Adipose tissue (tissue), 3 donors: ENCODE results near the gene CYSTM1. TPM values are rescaled to one million over a fixed set of nuclear protein-coding genes. Genes with fewer than 3 reads are reported as not detected.
"Not testable (repeated sequence)": the region's sequence is repeated elsewhere in the genome, so short reads cannot be mapped to it uniquely, and the experiment has no call there.

Experiments
- H3K27ac ChIP-seq: one replicate; pipeline ENCODE4 v1.5.1; 2013; ENCODE audit warnings: low read depth, low read length
- WGBS, 3 donors: extraction: QIAGEN DNeasy Blood & Tissue Kit; methylation state at CpG; one replicate each; pipeline ENCODE4 v1.1.7; 2013; 5-methylcytosine and 5-hydroxymethylcytosine counted together
- polyA plus RNA-seq, 3 donors: library from polyadenylated mRNA; stranded (reverse); fragments of 200-250 nt; gene quantifications; one replicate each; pipeline ENCODE4 v1.2.3, GENCODE V29; 2013
- donor health status: healthy with polysubstance abuse.
- donor health status: Bipolar disorder and iron deficiency.
- donor health status: healthy.

CYSTM1 gene
- polyA plus RNA-seq, 3 donors = 72.8 to 218 (median 107) TPM

DNA sequence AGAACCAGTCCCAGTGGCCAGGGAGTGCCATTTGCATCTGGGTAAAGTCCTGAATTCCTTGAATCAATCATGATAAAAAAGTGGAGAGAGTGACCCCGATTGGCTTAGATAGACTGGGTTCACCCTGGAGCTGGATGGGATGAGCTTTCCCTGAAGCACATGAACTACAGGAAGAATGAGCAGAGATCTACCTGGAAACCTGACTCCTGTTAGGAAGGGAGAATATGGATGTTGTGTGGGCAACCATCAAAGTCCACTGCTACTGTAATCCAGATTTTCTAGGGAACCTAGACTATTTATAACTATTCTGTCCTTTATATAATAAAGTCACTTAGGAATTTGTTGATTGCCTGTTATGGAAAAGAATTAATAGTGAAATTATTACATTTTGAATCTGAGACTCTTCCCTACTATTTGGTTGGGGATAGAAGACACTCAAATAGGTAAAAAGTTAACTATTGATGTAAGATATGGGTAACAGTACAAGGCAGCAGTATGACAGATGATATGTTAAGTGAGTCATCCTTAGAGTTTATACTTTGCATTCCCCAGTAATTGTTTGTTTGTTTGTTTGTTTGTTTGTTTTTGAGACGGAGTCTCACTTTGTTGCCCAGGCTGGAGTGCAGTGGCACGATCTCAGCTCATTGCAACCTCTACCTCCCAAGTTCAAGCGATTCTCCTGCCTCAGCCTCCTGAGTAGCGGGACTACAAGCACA lies 17.9 kb downstream of the CYSTM1 start:
- H3K27ac ChIP-seq = no peak overlapping the region
- WGBS, 3 donors = 86 to 96% (median 92%) methylated on average over 5 of the region's 5 CpGs

DNA sequence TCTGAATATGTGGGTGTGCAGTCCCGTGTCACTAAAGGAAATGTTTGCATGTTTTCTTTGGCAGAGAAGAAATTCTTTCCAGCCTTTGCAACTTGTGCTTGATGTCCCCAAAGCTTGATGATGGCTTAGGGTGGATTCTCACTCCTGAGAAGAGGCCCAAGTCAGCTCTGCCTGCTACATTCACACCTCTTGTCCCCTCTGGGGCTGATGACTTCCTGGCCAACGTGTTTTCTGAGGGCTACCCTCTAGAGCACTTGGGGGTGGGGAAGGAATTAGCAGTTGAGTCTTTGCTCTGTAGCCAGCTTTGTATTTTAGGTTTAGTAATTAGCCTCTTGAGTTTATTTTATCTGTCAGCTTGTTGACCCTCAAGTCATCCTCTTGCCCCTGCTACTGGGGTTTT lies 19.7 kb downstream of the CYSTM1 start:
- 27 to 65% (median 54%) methylated on average over 2 of the region's 2 CpGs for WGBS, 3 donors
- H3K27ac ChIP-seq = no peak overlapping the region

DNA sequence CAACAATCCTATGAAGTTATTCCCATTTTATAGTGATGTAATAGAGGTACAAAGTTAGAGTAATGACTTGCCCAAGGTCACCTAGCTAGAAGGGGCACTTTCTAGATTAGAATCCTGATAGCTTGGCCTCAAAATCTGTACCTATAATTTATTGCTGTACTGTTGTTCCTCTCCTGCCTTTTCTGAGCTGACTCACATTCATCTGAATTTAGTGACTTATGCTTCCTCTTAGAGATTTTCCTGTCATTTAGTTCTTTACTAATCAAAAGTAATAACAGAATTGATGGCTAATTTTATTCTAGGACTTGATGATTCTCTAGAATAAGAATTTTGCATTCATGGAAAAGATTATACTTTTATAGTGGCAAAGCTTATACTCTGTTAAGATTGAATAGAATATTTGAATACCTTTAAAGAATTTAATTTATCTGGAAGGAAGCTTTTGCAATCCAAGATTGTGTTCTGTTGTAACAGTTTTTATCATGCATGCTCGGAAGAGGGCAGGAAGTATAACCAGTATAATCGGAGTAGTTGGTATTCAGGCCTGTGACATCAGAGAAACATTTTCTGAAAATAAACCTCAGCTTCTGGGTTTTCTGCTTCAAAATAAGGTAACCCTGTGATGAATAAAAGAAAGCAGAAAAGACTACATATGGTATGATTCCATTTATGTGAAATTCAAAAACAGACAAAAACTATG lies 21.3 kb downstream of the CYSTM1 start:
- H3K27ac ChIP-seq = no peak overlapping the region

DNA sequence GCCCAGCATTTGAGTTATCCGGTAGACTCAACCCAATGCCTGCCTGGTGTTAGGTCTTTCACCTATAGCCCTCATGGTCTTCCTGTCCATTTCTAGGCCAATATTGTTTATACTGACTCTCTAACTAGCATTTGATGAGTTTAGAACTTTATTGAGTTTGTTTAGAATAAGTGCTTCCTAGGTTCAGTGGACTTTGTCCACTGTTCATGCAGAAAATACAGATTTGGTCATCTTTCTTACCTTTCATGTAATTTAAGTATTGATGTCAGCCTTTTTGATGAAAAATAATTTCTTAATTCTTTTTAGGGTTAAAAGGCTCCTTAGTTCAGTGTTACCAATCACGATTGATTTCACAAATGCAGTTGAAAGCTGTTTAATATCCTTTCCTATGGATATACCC lies 22.0 kb downstream of the CYSTM1 start:
- H3K27ac ChIP-seq = no peak overlapping the region
- 56 to 94% (median 87%) methylated on average over 2 of the region's 2 CpGs for WGBS, 3 donors

More for the DNA sequence above, 21.3 kb downstream of the CYSTM1 start:
- WGBS, 3 donors = 35 to 44% (median 43%) methylated on average over 2 of the region's 2 CpGs

DNA sequence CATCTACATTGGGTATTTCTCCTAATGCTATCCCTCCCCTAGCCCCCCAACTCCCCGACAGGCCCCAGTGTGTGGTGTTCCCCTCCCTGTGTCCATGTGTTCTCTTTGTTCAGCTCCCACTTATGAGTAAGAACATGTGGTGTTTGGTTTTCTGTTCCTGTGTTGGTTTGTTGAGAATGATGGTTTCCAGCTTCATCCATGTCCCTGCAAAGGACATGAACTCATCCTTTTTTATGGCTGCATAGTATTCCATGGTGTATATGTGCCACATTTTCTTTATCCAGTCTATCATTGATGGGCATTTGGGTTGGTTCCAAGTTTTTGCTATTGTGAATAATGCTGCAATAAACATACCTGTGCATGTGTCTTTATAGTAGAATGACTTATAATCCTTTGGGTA lies 23.9 kb downstream of the CYSTM1 start:
- 95 to 100% (median 98%) methylated on average over 1 of the region's 1 CpG for whole genome bisulfite sequencing, 3 donors
- H3K27ac ChIP-seq = not testable (repeated sequence)

DNA sequence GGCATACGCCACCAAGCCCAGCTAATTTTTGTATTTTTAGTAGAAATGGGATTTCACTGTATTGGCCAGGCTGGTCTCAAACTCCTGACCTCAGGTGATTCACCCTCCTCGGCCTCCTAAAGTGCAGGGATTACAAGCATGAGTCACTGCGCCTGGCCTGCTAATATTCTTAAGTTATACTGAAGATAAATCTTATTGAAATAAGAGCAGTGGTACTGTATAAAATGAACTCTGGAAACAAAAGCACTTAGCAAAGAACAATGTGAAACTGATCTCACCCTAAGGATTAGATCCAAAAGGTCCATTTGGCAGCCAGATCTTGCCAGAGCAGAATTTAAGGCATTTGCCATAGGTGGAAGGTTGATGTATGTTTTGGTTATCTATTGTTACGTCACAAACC lies 27.1 kb downstream of the CYSTM1 start:
- no peak overlapping the region for H3K27ac ChIP-seq
- 59 to 85% (median 71%) methylated on average over 4 of the region's 4 CpGs for WGBS, 3 donors

DNA sequence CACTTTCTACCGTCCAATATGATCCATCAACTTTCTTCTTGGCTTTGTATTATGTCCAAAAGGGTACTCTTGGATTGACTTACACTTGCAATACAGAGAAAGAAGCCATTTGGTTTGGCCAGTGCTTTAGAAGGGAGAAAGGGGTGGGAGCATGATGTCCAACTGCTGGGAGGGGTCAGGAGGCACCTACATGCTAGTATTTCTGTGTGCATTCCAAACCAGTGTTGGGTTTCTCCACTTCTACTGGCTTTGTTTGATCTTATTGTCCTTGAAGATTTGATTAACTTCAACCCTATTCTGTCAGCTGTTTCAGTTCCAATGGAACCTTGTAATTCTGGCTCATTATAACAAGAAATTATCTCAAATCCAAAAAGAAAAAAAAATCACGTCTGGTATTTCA lies 27.6 kb downstream of the CYSTM1 start:
- H3K27ac ChIP-seq = no peak overlapping the region
- WGBS, 3 donors = 23 to 63% (median 53%) methylated on average over 2 of the region's 2 CpGs

DNA sequence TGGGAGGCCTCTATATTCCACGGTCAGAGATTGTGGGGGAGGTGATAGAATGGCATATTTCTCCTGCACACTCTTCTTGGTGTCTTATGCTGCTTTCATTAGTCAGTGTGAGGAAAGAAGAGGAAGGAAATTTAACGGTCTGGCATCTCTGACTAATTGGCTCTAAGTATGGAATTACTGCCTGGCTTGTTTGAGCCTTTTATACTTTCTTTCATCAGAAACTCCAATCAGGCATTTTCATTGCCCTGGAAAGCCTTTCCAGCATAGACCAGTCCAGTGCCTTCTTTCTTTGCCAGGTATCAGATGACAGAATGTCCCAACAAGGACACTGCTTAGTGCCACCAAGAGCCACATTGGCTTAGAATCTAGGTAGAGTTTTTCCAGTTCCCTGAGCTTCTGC lies 30.2 kb downstream of the CYSTM1 start:
- H3K27ac ChIP-seq = no peak overlapping the region
- 16 to 73% (median 40%) methylated on average over 2 of the region's 2 CpGs for WGBS, 3 donors

DNA sequence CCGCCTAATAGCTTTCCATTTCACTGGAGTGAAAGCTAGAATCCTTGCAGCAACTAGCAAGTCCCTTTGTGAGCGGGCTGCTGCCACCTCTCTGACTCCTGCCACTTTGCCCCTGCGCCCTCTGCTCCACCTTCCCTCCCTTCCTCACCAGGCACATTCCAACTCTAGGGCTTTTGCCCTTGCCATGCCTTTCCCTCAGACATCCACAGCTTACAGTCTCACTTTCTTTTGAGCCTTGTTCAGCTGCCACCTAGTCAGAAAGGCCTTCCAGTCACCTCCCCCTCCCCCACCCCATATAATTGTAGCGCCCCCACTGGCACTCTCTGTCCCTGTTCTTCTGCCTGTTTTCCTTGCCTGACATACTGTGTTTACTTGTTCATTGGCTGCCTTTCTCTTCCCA lies 31.0 kb downstream of the CYSTM1 start:
- H3K27ac ChIP-seq = no peak overlapping the region
- WGBS, 3 donors = 87 to 94% (median 91%) methylated on average over 4 of the region's 4 CpGs

DNA sequence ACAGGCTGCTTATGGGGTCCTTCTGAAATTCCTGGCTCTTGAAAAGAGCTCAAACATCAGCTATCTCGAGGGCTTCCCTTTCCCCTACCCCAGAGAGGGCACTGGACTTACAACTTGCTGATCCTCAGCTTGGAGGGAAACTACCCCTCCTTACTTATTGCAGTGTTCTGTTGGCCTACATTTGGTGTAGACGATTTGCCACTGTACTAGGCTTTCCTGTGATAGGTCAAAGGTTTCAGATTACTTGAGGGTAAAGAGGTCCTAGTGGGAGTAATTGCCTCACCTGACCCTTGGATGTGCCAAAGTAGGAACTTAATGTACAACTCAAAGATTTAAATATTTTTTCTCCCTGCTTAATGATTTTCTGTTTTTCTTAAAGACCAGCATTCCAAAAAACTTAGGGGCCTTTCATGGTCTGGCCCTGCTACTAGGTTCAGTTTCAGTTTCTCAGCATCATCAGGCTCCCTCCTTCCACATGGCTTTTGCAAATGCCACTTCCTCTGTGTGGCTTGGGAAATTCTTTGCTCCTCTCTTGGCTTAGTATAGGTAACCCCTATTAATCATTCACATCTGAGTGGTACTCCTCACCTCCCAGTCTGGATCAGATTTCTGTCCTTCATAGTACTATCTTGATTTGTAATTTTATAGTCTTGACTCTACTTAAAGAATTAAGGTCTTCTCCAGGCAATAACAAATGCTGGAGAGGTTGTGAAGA lies 32.4 kb downstream of the CYSTM1 start:
- no peak overlapping the region for H3K27ac ChIP-seq
- WGBS, 3 donors = 36 to 43% (median 40%) methylated on average over 2 of the region's 2 CpGs

DNA sequence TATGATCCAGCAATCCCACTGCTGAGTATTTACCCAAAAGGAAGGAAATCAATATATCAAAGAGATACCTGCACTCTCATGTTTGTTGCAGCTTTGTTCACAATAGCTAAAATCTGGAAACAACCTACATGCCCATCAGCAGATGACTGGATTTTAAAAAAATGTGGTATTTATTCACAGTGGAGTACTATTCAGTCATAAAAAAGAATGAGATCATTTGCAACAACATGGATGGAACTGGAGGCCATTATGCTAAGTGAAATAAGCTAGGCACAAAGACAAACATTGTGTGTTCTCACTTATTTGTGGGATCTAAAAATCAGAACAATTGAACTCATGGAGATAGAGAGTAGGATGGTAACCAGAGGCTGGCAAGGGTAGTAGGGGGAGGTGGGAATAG lies 33.1 kb downstream of the CYSTM1 start:
- H3K27ac ChIP-seq = no peak overlapping the region

DNA sequence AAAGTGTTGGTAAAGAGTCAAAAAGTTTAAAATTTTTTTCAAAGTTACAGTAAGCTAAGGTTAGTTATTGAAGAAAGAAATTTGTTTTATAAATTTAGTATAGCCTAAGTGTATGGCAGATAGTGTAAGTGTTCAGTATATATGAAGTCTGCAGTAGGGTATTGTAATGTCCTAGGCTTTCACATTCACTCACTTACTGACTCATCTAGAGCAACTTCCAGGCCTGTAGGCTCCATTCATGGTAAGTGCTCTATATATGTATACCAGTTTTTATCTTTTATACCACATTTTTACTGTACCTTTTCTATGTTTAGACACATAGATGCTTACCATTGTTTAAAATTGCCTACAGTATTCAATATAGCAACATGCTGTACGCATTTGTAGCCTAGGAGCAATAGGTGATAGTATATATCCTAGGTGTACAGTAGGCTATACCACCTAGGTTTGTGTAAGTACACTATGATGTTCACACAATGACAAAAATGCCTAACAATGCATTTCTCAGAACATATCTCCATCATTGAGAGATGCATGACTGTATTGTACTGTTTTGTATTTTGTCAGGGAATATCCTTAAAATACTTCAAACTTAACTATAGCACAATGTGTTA lies 38.5 kb downstream of the CYSTM1 start:
- H3K27ac ChIP-seq = no peak overlapping the region
- WGBS, 3 donors = 98 to 100% (median 100%) methylated on average over 1 of the region's 1 CpG

DNA sequence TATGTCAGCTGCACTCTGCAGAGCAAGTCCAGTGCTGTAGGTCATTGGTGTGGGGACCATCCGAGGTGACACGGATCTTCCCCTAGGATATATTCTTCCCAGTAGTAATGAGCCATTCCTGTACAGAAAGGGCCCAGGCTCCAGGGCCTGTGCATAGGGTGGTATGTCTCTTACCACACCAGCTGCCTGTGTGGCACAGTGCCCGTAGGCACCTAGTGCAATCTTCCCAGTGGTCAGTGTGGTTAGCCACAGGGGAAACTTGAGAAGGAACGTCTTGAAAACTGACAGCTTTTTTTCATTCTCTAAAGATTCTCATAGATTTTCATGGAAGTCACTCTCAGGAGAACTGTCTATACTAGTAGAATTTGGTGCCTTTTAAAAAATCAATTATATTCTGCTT lies 39.8 kb downstream of the CYSTM1 start:
- H3K27ac ChIP-seq = no peak overlapping the region
- WGBS, 3 donors = 62 to 67% (median 64%) methylated on average over 4 of the region's 4 CpGs

DNA sequence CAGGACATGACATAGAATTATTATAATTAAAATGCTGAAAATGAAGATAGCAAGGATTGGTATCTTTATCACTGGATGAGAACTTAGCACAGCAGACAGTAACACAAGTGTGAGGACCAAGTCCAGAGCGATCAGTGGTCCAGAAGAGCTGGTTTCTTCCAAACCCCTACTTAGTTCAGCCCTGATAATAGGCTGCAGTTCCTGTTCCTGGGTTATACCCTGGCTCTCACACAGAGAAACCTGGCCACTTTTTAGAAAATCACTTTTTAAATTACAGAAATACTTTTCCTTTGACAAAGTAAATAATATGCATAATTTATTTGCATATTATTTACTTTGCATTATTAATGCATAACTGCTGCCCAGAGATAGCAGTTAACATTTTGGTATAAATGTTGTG lies 40.3 kb downstream of the CYSTM1 start:
- 79 to 96% (median 87%) methylated on average over 1 of the region's 1 CpG for WGBS, 3 donors

DNA sequence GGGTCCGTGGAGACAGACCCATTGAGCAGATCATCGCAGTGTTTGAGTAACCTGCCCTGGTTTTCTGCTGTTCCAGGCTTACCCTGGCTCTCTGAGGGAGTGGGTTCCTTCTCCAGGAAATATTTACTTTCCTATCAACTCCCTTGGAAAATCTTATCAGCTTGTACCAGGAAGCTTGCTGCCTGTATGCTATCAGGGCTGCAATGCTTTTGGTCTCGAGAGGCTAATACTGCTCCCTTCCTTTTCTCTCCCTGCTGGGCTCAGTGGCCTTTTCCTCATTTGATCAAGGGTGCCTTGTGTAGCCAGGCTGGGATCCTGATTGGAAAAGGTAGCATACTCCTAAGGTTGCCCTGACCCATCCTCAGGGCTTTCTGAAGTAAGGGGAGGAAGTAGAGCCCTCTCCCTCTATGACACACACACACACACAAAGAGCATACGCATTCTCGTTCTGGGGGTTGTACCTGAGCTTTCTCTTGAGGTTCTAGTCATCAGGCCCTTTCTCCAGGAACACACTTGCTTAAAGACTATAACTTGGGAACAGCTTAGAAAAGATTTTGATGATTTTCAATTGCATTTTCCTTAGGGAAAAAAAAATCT lies 41.6 kb downstream of the CYSTM1 start:
- 14 to 75% (median 66%) methylated on average over 5 of the region's 5 CpGs for WGBS, 3 donors
- H3K27ac ChIP-seq = no peak overlapping the region

More for the DNA sequence above, 40.3 kb downstream of the CYSTM1 start:
- no peak overlapping the region for H3K27ac ChIP-seq

DNA sequence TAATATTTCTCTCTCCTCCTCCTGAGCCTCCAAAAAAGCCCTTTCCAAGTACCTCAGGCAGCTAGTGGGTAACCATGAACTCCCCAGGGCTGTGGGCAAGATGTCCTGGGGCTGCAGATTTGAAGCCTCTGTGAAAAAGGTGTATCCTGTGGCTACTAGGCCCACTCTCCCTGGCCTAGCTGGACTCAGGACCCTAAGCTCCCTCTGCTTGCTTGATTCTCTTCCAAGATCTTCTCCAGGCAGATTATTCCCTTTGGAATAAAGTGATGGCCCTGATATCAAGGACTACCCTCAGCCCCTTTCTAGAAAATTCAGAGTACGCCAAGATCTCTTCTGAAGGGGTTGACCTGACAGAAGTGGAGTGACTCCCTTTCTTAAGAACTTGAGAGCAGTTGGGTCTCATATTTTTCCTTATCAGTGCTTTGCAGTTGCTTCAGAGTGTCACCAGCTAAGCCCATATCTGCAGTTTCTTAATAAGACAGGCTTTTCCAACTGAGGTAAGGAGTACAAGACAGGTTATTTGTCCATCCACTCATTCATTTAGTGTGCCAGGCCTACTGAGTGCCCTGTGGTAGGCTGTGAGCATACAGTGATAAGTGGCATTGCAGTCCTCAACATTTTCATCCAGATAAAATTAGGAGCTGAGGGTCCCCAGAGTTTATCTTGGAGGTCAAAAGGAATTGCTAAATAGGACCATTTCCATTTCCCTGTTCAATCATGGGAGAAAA lies 42.5 kb downstream of the CYSTM1 start:
- no peak overlapping the region for H3K27ac ChIP-seq
- 86 to 92% (median 89%) methylated on average over 1 of the region's 1 CpG for WGBS, 3 donors

DNA sequence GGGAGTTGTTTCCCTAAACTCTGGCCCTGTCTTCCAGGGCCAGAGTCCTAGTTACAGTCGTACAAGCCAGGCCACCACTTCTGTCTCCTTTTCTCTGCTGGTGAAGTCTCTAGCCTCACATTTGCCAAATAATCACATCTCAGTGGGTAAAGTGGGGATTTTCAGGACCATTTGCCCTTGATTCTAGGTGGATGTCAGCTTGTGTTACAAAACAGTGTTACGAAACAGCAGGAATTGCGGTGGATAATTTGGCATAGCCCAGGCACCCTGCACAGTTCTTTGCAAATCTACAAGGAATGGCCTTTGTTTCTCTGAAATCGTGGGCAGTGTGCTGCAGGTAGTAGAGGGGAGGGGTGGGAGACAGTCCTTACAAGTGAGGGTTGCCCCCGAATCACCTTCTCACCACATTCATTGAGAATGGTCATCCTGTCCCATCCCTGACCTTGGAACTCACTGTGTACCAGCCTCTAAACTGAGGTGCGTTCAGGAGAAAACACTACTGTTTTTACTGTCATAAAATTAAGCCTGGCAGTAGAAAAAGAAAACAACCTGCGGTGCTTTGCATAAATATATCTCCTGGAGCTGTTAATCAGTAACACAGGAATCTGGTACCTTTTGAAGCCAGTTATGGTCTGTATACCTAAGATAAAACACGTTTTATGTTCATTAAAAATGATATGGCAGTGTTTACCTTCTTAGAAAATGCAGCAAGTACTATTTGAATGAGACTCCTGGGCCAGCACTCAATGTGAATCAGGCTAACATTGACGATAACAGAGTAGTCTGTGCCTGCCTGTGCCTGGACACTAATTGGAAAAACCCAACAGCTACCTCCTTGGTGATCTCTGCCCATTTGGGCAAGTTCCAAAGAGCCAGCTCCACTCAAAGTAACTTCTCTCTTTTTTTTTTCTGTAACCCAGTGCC lies 44.3 kb downstream of the CYSTM1 start:
- H3K27ac ChIP-seq = no peak overlapping the region
- 25 to 76% (median 75%) methylated on average over 9 of the region's 9 CpGs for WGBS, 3 donors
